Middle frontal gyrus (tissue), 1 donor: ENCODE data around the gene HOTAIR.

Experiments used
- DNase-seq: peaks from one replicate; pipeline ENCODE4 v3.0.0-alpha.2; 2015; ENCODE audit warnings: low spot score; ENCODE audit errors: extremely low spot score

HOTAIR gene

DNA sequence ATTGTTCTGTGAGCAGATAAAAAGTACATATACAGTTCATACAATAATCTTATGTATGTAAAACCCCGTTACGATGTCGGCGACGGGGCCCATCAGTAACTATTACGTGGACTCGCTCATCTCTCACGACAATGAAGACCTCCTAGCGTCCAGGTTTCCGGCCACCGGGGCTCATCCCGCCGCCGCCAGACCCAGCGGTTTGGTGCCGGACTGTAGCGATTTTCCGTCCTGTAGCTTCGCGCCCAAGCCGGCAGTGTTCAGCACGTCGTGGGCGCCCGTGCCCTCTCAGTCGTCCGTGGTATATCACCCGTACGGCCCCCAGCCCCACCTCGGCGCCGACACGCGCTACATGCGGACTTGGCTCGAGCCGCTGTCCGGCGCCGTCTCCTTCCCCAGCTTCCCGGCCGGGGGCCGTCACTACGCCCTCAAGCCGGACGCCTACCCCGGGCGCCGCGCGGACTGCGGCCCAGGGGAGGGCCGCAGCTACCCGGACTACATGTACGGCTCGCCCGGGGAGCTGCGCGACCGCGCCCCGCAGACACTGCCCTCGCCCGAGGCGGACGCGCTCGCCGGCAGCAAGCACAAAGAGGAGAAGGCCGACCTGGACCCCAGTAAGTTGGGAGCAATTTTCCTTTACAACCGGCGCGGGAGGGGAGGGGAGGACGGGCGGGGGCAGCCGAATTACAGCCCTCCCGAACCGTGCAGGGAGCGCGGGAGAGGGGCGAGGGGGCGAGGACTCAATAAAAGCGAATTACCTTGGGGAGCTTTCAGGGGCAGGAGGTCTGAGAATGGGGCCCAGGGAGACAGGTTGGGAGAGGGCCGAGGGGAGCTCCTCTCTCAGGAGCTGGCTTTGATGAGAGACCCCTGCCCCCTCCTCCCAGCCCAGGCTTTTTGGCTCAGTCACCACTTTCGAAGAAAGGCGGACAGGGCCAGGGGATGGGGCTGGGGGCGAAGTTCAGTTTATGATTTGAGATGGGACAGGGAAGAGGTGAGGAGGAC lies 25.7 kb upstream of the HOTAIR start, which contains the start of gene HOXC9:
HOXC9 (plus strand) TSS at position 46 of the 999 bp plus-strand sequence; CDS start at position 74, 28 bp downstream.
- DNase-seq = no peak

- no peak for DNase-seq
These were observed 24.9 kb upstream of the HOTAIR start for GRCh38 chr12:53999559-54000115.

DNA sequence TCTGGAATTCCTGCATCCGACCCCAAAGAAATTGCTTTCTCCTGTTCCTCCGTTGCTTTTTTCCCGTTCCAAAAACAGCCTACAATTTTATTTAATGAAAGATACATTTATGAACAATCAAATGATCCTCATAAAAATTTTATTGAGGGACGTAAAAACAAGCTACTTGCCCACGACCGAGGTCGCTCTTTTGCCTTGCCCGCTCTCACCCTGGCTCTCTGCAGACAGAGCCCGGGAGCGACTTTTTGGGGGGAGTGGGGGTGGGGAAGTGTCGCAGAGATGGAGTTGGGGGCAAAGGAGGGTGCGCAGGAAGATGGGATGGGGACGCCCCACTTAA lies 24.1 kb upstream of the HOTAIR start:
- no peak for DNase-seq

DNA sequence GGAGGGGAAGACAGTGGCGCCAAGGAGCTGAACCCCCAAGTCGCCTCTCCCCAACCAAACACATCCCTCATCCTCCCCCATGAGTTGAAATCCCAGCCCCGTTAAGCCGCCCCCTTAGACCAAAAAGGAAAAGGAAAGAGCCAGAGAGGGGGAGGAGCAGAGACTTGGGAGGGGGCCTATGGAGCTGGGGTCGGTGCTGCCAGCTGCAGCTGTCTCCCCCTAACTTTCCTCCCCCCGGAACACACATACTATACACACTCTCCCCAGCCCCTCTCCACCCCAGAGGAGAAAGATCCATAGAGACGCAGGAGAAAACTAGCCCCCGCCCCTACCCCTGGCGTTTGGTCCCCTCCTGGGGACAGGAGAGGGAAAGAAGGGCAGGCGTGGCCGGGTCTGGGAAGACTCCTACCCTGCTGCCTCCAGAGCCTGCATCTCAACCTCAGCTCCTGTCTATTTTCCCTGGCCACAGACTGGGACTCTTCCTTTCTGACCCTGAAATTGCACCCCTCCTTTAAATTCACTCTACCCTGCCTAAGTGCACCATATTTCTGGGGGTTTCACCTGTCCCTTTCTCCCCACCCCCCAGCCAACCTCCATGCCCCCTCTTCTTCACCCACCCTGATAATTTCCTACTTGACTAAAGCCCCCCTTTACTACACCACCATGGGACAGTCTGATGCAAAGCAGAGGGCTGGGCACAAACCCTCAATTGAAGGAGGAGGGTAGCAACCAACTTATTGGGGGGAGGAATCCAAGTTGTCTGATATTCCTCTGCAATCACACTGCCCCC lies 23.6 kb upstream of the HOTAIR start:
- DNase-seq = no peak

- no peak for DNase-seq
These were observed 22.7 kb upstream of the HOTAIR start for GRCh38 chr12:53997204-53998109.

- no peak for DNase-seq
These were observed 21.8 kb upstream of the HOTAIR start for GRCh38 chr12:53996240-53997203.

DNA sequence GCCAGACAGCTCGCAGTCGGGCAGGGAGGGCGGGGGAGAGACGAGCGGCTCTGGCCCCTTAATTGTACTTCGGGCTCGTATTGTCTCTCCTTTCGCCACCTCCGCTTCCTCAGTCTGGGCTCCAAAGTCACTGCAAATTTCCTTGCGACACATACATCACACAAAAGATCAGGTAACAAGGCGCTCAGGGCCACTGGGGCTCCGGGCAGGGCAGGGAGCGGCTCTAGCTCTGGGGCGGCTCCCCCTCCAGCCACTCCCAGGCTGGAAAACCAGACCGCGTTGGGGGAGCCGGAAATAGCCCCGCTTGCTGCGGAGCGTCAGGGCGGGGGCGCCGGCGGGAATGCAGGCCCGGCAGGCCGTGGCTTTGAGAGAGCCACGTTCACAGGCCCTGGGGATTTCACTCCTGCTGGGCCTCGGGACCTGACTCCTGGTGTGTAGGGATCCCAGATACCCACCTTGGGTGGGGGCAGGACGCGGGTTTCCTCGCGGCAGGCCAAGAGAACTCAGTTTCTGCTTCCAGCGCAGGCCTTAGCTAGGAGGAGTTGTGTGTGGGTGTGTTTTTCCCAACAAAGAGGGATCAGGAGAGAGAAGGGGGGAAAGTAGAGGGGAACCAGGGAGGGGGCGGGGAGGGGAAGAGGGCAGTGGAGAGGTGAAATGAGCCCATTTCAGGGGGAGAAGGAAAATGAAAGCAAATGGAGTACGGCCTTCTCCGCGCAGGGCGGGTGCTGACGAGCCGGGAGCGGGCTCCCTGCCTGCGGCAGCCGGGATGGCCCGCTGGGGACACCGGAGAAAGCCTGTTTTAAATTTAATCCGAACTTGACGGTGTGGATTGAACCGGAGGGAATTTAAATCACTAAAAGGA lies 20.9 kb upstream of the HOTAIR start:
- no peak for DNase-seq

- DNase-seq = no peak
These were observed 20.2 kb upstream of the HOTAIR start for GRCh38 chr12:53995002-53995377.

DNA sequence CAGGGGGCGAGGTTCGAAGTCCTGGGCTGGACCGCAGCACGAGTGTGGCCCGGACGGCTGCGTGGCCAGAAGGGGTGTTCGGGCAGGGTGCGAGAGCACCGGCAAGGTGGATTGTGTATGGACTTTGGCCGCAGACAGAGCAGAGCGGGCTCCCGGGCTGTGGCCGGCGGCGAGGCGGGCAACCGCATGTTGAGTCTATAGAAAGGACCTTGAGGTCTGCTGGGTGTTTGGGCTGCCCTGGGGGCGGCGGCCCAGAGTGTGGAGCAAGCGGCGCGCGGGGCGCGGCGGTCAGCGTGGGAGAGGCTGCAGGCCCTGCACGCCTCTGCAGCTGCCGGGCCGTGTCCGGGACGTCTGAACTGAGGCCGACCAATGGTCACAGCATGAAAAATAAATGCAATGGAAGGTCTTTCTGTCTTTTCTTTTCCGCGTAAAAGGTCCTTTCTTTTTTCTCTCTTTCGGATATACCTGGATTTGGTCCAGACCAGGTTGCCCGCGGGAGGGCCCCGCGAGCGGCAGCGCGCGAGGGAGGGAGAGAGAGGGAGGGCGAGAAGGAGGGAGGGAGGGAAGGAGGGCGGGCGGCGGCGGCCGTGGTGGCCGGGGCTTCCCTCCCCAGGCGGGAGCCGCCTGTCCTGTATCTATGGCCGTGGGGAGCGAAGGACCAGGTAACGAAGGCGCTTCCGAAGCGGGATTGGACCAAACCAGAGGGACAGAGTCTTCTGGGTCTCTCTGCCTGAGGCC lies 19.7 kb upstream of the HOTAIR start:
- no peak for DNase-seq

DNA sequence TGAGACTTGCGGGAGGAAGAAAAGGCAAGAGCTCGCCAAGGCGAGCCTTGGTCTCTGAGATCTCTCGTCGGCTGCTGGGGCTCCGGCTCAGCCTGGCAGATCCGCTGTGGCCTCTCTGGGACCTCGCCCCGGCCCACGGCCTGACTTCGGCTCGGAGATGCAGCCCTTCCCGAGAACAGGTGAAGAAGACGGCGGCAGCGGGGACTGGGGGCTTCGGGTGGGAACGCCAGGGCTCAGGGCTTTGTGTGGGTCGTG lies 19.2 kb upstream of the HOTAIR start:
- DNase-seq = no peak

DNA sequence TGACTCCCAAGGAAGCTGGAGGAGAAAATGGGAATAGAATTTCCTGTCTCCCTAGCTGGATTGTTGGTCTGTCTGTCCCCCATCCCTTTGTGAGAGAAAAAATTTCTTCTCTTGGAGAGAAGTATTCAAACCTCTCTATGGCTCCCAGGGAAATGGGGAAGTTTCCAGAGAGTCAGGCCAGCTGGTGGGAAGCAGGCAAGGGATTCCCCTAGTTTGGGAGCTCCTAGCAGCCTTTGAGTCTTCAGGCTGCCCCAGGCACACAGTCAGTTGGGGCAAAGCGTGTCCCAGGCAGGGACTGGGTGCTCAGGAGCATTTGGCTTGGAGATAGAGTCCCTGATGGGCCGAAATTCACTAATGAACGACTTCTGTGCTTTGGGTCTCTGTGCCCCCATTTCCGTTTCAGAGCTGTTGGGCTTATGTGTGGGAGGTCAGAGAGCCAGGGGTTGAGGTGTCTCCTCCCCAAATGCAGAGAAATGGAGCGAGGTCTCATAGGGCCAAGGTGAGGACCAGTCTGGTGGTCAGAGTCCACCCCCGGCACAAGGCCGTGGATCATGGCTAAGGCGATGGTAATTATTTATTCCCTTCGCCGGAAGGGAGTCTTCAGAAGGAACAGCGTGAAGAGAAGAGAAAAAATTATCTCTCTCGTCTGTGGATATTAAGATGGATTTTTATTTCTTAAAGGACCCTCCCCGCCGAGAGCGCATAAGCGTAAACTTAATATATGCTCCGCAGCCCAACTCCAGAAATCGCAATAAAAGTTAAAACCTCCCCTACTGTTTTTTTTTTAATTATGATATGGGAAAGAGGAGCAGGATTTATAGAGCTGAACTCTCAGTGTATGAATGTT lies 18.6 kb upstream of the HOTAIR start:
- no peak for DNase-seq

GRCh38 chr12:53992377-53992889 lies 17.7 kb upstream of the HOTAIR start:
- no peak for DNase-seq

DNA sequence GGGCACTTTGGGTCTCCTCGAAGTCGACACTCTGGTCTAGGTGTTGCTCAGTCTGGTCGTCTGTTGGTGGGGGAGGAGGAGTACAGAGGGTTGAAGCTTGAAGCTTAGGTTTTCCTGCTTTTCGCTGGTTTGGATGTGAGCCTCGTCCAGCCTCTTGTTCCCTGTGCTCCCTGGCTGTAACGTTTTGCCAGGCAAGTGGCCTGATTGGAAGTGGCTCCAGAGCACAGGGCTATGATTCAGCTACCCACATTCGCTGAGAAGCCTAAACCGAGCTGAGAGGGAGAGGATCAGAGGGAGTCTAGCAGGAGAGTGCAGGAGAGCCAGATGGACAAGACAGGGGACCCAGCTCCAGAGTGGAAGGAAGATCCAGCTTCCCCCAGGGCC lies 16.3 kb upstream of the HOTAIR start:
- DNase-seq = no peak

- no peak for DNase-seq
These were observed 15.7 kb upstream of the HOTAIR start for GRCh38 chr12:53990311-53991076.

DNA sequence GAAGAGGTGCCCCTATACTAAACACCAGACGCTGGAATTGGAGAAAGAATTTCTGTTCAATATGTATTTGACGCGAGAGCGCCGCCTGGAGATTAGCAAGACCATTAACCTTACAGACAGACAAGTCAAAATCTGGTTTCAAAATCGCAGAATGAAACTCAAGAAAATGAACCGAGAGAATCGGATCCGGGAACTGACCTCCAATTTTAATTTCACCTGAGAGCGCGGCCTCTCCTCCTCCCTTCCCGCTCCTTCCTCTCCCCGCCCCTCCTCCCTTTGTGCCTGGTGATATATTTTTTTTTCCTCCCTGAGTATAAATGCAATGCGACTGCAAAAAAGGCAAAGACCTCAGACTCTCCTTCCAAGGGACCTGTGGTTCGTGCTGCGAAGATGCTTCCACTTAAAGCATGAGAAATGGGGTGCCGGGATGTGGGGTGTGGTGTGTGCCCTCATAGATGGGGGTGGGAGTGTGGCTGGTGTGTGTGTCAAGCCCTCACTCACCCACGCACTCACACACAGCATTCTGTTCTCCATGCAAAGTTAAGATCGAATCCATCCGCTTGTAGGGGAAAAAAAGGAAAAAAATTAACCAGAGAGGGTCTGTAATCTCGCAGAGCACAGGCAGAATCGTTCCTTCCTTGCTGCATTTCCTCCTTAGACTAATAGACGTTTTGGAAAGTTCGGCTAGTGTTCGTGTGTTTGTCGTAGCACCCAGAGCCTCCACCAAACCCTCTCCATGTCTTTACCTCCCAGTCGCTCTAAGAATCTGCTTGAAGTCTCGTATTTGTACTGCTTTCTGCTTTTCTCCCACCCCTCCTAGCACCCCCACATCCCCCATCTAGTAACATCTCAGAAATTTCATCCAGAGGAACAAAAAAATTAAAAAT lies 14.7 kb upstream of the HOTAIR start:
- DNase-seq = peak; percentile 5
